ENCODE results near the gene FOXI1.

- TF ChIP-seq EZH2 (IDR thresholded peaks at IDR 0.05): no peak
- no peak for TF ChIP-seq POLR2AphosphoS5 (IDR thresholded peaks at IDR 0.05; ENCODE audit: borderline replicate concordance, low read depth, low read length)
- TF ChIP-seq FOXP2 (optimal IDR thresholded peaks at IDR 0.05; ENCODE audit: control extremely low read depth, extremely low read length, insufficient read depth): no peak
These were observed 49.0 kb upstream of the FOXI1 start for GRCh38 chr5:170056561-170057267.

All from SK-N-MC (cell line).